ENCODE results near the gene FKBP1A. TPM values are rescaled to one million over a fixed set of nuclear protein-coding genes. Genes with fewer than 3 reads are reported as not detected.

Gene FKBP1A
- total and polyA plus RNA-seq, 9 donors, result 64.7 to 697 (median 154) TPM

- H3K27me3 ChIP-seq, result no peaks in the 10 kb centered on the region
- H3K36me3 ChIP-seq, result no peaks in the 10 kb centered on the region
- no peak for DNase-seq
- intact Hi-C loops (cut with DNase I), result no loop called here
- peaks cover 4% of the 10 kb centered on the region for H3K4me1 ChIP-seq (ENCODE audit: insufficient read depth)
- no peak for TF ChIP-seq EP300 (IDR thresholded peaks at IDR 0.05)
- no peak for TF ChIP-seq CTCF (IDR thresholded peaks at IDR 0.05)
- no peak for TF ChIP-seq POLR2A (IDR thresholded peaks at IDR 0.05)
- H3K27ac ChIP-seq, result no peak overlapping the region
- WGBS, 3 donors, result 86 to 92% (median 91%) methylated on average over 5 of the region's 5 CpGs
- no peaks in the 10 kb centered on the region for H3K9me3 ChIP-seq
- no peak overlapping the region for H3K4me3 ChIP-seq
These were observed 20.9 kb downstream of the FKBP1A start for GRCh38 chr20:1371830-1372539.

- Histone ChIP-seq H3K27me3 (no peaks in the 10 kb centered on the region), H3K27ac (no peak overlapping the region), H3K4me1 (ENCODE audit: insufficient read depth) (peaks cover 4% of the 10 kb centered on the region), H3K4me3 (no peak overlapping the region), H3K36me3 (no peaks in the 10 kb centered on the region), H3K9me3 (no peaks in the 10 kb centered on the region)
- 51 to 74% (median 65%) methylated on average over 3 of the region's 3 CpGs for WGBS, 3 donors
- TF ChIP-seq POLR2A (IDR thresholded peaks at IDR 0.05) (no peak), EP300 (IDR thresholded peaks at IDR 0.05) (no peak)
- DNase-seq, result peak in 1 of 5 donors; percentile 53
- intact Hi-C loops (cut with DNase I), result no loop called here
These were observed 21.6 kb downstream of the FKBP1A start for GRCh38 chr20:1371202-1371782.

GRCh38 chr20:1370548-1371110, 22.2 kb downstream of the FKBP1A start:
- no peak for TF ChIP-seq EP300 (IDR thresholded peaks at IDR 0.05)
- no peak for TF ChIP-seq CTCF (IDR thresholded peaks at IDR 0.05)
- no peak for TF ChIP-seq POLR2A (IDR thresholded peaks at IDR 0.05)
- Histone ChIP-seq H3K4me3 (no peak overlapping the region), H3K27ac (no peak overlapping the region), H3K36me3 (no peaks in the 10 kb centered on the region), H3K4me1 (ENCODE audit: insufficient read depth) (peaks cover 4% of the 10 kb centered on the region), H3K27me3 (no peaks in the 10 kb centered on the region), H3K9me3 (no peaks in the 10 kb centered on the region)
- WGBS, 3 donors, result 4 to 8% (median 5%) methylated on average over 2 of the region's 2 CpGs
- no peak for DNase-seq
- intact Hi-C loops (cut with DNase I), result no loop called here

- no peak overlapping the region for H3K27ac ChIP-seq
- DNase-seq, result no peak
- 82 to 90% (median 89%) methylated on average over 3 of the region's 3 CpGs for WGBS, 3 donors
- no peaks in the 10 kb centered on the region for H3K9me3 ChIP-seq
- no peaks in the 10 kb centered on the region for H3K36me3 ChIP-seq
- H3K4me3 ChIP-seq, result no peak overlapping the region
- TF ChIP-seq POLR2A (IDR thresholded peaks at IDR 0.05) (no peak), CTCF (IDR thresholded peaks at IDR 0.05) (no peak)
- H3K27me3 ChIP-seq, result no peaks in the 10 kb centered on the region
- H3K4me1 ChIP-seq (ENCODE audit: insufficient read depth), result peaks cover 4% of the 10 kb centered on the region
- intact Hi-C loops (cut with DNase I), result no loop called here
These were observed 22.9 kb downstream of the FKBP1A start for GRCh38 chr20:1369970-1370369.
